ENCODE data around the gene OR14C36. TPM values are rescaled to one million over a fixed set of nuclear protein-coding genes. Genes with fewer than 3 reads are reported as not detected.

The OR14C36 gene
- total and polyA plus RNA-seq, 5 donors from 2014 or later = not detected

GRCh38 chr1:248359415-248359814 is 10.8 kb downstream of the OR14C36 start:
- Histone ChIP-seq H3K27ac (ENCODE audit: insufficient read depth, low read length, poor library complexity, severe bottlenecking) (no peak overlapping the region), H3K36me3 (ENCODE audit: control insufficient read depth, insufficient read depth, low read length) (no peaks in the 10 kb centered on the region), H3K9me3 (ENCODE audit: control insufficient read depth in 2 of 2, low read length in 2 of 2) (no peaks in the 10 kb centered on the region), H3K4me1 (ENCODE audit: control insufficient read depth, insufficient read depth, low read length, poor library complexity, severe bottlenecking) (no peaks in the 10 kb centered on the region), H3K27me3 (ENCODE audit: control insufficient read depth, insufficient read depth, low read length) (no peaks in the 10 kb centered on the region), H3K4me3 (ENCODE audit: low read depth, low read length) (no peak overlapping the region)
- Mint-ChIP-seq H3K27ac (no peak overlapping the region), H3K4me3 (no peak overlapping the region), H3K36me3 (no peaks in the 10 kb centered on the region), H3K4me1 (no peaks in the 10 kb centered on the region), H3K27me3 (no peaks in the 10 kb centered on the region), H3K9me3 (peaks cover 0 to 5% (median 0%) of the 10 kb centered on the region in 7 donors)
- no peak for ATAC-seq (ENCODE audit: low read depth in 2 of 2)
- no peak for DNase-seq

DNA sequence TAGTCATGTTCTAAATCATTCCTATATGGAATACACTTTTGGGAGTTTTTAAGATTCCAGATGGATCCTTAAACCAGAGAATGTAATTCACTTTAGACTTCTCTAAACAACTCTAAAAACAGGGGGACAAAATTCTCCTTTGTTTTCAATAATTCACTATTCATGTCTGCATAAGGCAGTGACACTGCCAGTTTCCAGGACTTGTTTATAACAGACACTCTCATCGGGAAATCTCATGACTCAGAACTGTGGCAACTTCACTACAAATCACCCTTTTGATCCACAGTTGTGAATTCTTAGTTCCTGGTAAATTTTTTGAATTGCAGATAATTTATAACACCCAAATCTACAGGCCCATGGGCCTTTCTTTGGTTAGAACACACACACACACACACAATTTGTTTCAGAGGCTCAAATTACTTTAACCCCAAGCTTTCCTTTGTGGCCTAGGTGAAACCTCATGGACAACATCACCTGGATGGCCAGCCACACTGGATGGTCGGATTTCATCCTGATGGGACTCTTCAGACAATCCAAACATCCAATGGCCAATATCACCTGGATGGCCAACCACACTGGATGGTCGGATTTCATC is 12.6 kb downstream of the OR14C36 start, which contains the start of gene OR2T4:
Gene OR2T4 (plus strand): TSS at position 545 of the 595 bp plus-strand sequence. CDS start 0 bp downstream, at position 545.
- no peak for DNase-seq
- H3K27ac ChIP-seq (ENCODE audit: insufficient read depth, low read length, poor library complexity, severe bottlenecking) = no peak within 1 kb of the TSS
- Mint-ChIP-seq H3K9me3 (peaks cover 0 to 5% (median 0%) of the 10 kb centered on the region in 7 donors), H3K27me3 (no peaks in the 10 kb centered on the region), H3K36me3 (no peaks in the 10 kb centered on the region), H3K27ac (no peak within 1 kb of the TSS), H3K4me3 (no peak within 1 kb of the TSS), H3K4me1 (no peaks in the 10 kb centered on the region)
- H3K9me3 ChIP-seq (ENCODE audit: control insufficient read depth in 2 of 2, low read length in 2 of 2) = no peaks in the 10 kb centered on the region
- no peak within 1 kb of the TSS for H3K4me3 ChIP-seq (ENCODE audit: low read depth, low read length)
- H3K4me1 ChIP-seq (ENCODE audit: control insufficient read depth, insufficient read depth, low read length, poor library complexity, severe bottlenecking) = no peaks in the 10 kb centered on the region
- no peaks in the 10 kb centered on the region for H3K36me3 ChIP-seq (ENCODE audit: control insufficient read depth, insufficient read depth, low read length)
- ATAC-seq (ENCODE audit: low read depth in 2 of 2) = no peak
- no peaks in the 10 kb centered on the region for H3K27me3 ChIP-seq (ENCODE audit: control insufficient read depth, insufficient read depth, low read length)

DNA sequence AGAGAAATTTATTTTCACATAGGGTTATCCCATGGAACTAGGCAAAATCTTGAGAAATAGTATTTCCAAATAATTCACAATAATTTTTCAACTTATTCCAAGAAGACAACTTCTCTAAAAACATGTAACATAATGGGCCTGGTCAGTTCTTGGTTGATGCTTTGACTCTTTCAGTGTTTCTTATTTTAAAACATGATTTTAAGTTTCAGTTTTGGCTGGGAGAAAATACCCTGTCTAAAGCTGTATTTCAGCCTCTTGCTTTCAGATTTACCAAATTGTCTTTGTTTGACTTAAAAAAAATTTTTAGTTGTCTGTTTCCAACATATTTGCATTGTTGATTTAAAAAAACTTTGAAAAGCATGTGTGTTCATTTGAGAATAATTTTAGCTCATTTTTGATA is 18.0 kb downstream of the OR14C36 start:
- no peak overlapping the region for H3K27ac ChIP-seq (ENCODE audit: insufficient read depth, low read length, poor library complexity, severe bottlenecking)
- Mint-ChIP-seq H3K27me3 (no peaks in the 10 kb centered on the region), H3K36me3 (no peaks in the 10 kb centered on the region), H3K4me3 (no peak overlapping the region), H3K27ac (no peak overlapping the region), H3K9me3 (peaks cover 0 to 5% (median 0%) of the 10 kb centered on the region in 7 donors), H3K4me1 (no peaks in the 10 kb centered on the region)
- no peak for ATAC-seq (ENCODE audit: low read depth in 2 of 2)
- no peaks in the 10 kb centered on the region for H3K27me3 ChIP-seq (ENCODE audit: control insufficient read depth, insufficient read depth, low read length)
- no peaks in the 10 kb centered on the region for H3K4me1 ChIP-seq (ENCODE audit: control insufficient read depth, insufficient read depth, low read length, poor library complexity, severe bottlenecking)
- no peaks in the 10 kb centered on the region for H3K9me3 ChIP-seq (ENCODE audit: control insufficient read depth in 2 of 2, low read length in 2 of 2)
- no peak for DNase-seq
- H3K36me3 ChIP-seq (ENCODE audit: control insufficient read depth, insufficient read depth, low read length) = no peaks in the 10 kb centered on the region
- H3K4me3 ChIP-seq (ENCODE audit: low read depth, low read length) = no peak overlapping the region

DNA sequence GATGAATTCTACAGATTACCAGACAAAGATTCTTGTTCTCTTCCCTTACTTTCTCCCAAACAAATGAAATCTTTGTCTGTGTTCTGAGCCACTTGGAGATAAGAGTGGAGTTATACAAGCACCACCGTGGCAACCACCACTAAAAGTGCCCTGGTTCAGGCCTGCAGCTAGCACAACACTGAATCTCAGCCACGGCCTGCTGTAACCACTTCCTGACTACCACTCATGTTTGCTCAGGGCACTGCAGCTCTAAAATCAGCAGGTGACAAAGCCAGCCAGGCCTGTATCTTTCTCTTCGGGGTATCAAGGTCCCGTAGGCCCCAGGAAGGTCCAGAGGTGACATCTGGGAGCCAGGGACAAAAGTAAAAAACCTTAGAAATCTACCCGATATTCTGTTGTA is 23.8 kb downstream of the OR14C36 start:
- ATAC-seq (ENCODE audit: low read depth in 2 of 2) = peak; percentile 77 to 83
- DNase-seq = peak in 2 of 3 donors; percentile 9 to 47
- Mint-ChIP-seq H3K9me3 (no peaks in the 10 kb centered on the region), H3K36me3 (no peaks in the 10 kb centered on the region), H3K4me3 (no peak overlapping the region), H3K27me3 (no peaks in the 10 kb centered on the region), H3K27ac (peak overlapping the region; percentile 43 to 85 (median 52)), H3K4me1 (peaks cover 0 to 16% (median 4%) of the 10 kb centered on the region in 4 donors)
- no peaks in the 10 kb centered on the region for H3K27me3 ChIP-seq (ENCODE audit: control insufficient read depth, insufficient read depth, low read length)
- H3K9me3 ChIP-seq (ENCODE audit: control insufficient read depth in 2 of 2, low read length in 2 of 2) = no peaks in the 10 kb centered on the region
- no peaks in the 10 kb centered on the region for H3K36me3 ChIP-seq (ENCODE audit: control insufficient read depth, insufficient read depth, low read length)
- no peak overlapping the region for H3K27ac ChIP-seq (ENCODE audit: insufficient read depth, low read length, poor library complexity, severe bottlenecking)
- no peaks in the 10 kb centered on the region for H3K4me1 ChIP-seq (ENCODE audit: control insufficient read depth, insufficient read depth, low read length, poor library complexity, severe bottlenecking)
- no peak overlapping the region for H3K4me3 ChIP-seq (ENCODE audit: low read depth, low read length)

- no peaks in the 10 kb centered on the region for H3K27me3 ChIP-seq (ENCODE audit: control insufficient read depth, insufficient read depth, low read length)
- peak overlapping the region in 1 of 3 donors; percentile 16 for H3K27ac Mint-ChIP-seq
- H3K36me3 ChIP-seq (ENCODE audit: control insufficient read depth, insufficient read depth, low read length) = no peaks in the 10 kb centered on the region
- H3K36me3 Mint-ChIP-seq = no peaks in the 10 kb centered on the region
- no peaks in the 10 kb centered on the region for H3K4me1 ChIP-seq (ENCODE audit: control insufficient read depth, insufficient read depth, low read length, poor library complexity, severe bottlenecking)
- no peak overlapping the region for H3K27ac ChIP-seq (ENCODE audit: insufficient read depth, low read length, poor library complexity, severe bottlenecking)
- peaks cover 0 to 16% (median 4%) of the 10 kb centered on the region in 4 donors for H3K4me1 Mint-ChIP-seq
- ATAC-seq (ENCODE audit: low read depth in 2 of 2) (no peak), DNase-seq (no peak)
- H3K4me3 ChIP-seq (ENCODE audit: low read depth, low read length) = no peak overlapping the region
- H3K9me3 Mint-ChIP-seq = no peaks in the 10 kb centered on the region
- H3K9me3 ChIP-seq (ENCODE audit: control insufficient read depth in 2 of 2, low read length in 2 of 2) = no peaks in the 10 kb centered on the region
- H3K27me3 Mint-ChIP-seq = no peaks in the 10 kb centered on the region
- H3K4me3 Mint-ChIP-seq = no peak overlapping the region
Observed at GRCh38 chr1:248373761-248374160, 25.2 kb downstream of the OR14C36 start.

- no peaks in the 10 kb centered on the region for H3K4me1 ChIP-seq (ENCODE audit: control insufficient read depth, insufficient read depth, low read length, poor library complexity, severe bottlenecking)
- no peaks in the 10 kb centered on the region for H3K27me3 ChIP-seq (ENCODE audit: control insufficient read depth, insufficient read depth, low read length)
- H3K27me3 Mint-ChIP-seq = no peaks in the 10 kb centered on the region
- no peak within 1 kb of the TSS for H3K4me3 ChIP-seq (ENCODE audit: low read depth, low read length)
- H3K36me3 Mint-ChIP-seq = no peaks in the 10 kb centered on the region
- no peaks in the 10 kb centered on the region for H3K9me3 ChIP-seq (ENCODE audit: control insufficient read depth in 2 of 2, low read length in 2 of 2)
- no peak within 1 kb of the TSS for H3K4me3 Mint-ChIP-seq
- H3K27ac ChIP-seq (ENCODE audit: insufficient read depth, low read length, poor library complexity, severe bottlenecking) = no peak within 1 kb of the TSS
- H3K4me1 Mint-ChIP-seq = peaks cover 0 to 16% (median 4%) of the 10 kb centered on the region in 4 donors
- H3K27ac Mint-ChIP-seq = no peak within 1 kb of the TSS
- ATAC-seq (ENCODE audit: low read depth in 2 of 2) (no peak), DNase-seq (no peak)
- no peaks in the 10 kb centered on the region for H3K9me3 Mint-ChIP-seq
- no peaks in the 10 kb centered on the region for H3K36me3 ChIP-seq (ENCODE audit: control insufficient read depth, insufficient read depth, low read length)
Observed at GRCh38 chr1:248375446-248375845, 26.9 kb downstream of the OR14C36 start, which contains the start of gene OR2T6. Gene OR2T6, plus strand, starts transcription at chr1:248375746. Its CDS starts 11,863 bp downstream, at chr1:248387609.

GRCh38 chr1:248376916-248377315 is 28.3 kb downstream of the OR14C36 start:
- DNase-seq = no peak
- no peaks in the 10 kb centered on the region for H3K36me3 ChIP-seq (ENCODE audit: control insufficient read depth, insufficient read depth, low read length)
- no peak overlapping the region for H3K4me3 ChIP-seq (ENCODE audit: low read depth, low read length)
- no peak overlapping the region for H3K27ac ChIP-seq (ENCODE audit: insufficient read depth, low read length, poor library complexity, severe bottlenecking)
- no peaks in the 10 kb centered on the region for H3K4me1 ChIP-seq (ENCODE audit: control insufficient read depth, insufficient read depth, low read length, poor library complexity, severe bottlenecking)
- no peaks in the 10 kb centered on the region for H3K9me3 ChIP-seq (ENCODE audit: control insufficient read depth in 2 of 2, low read length in 2 of 2)
- Mint-ChIP-seq H3K4me3 (no peak overlapping the region), H3K36me3 (no peaks in the 10 kb centered on the region), H3K27me3 (no peaks in the 10 kb centered on the region), H3K4me1 (peaks cover 0 to 15% (median 4%) of the 10 kb centered on the region in 4 donors), H3K27ac (no peak overlapping the region), H3K9me3 (no peaks in the 10 kb centered on the region)
- ATAC-seq (ENCODE audit: low read depth in 2 of 2) = no peak
- no peaks in the 10 kb centered on the region for H3K27me3 ChIP-seq (ENCODE audit: control insufficient read depth, insufficient read depth, low read length)

DNA sequence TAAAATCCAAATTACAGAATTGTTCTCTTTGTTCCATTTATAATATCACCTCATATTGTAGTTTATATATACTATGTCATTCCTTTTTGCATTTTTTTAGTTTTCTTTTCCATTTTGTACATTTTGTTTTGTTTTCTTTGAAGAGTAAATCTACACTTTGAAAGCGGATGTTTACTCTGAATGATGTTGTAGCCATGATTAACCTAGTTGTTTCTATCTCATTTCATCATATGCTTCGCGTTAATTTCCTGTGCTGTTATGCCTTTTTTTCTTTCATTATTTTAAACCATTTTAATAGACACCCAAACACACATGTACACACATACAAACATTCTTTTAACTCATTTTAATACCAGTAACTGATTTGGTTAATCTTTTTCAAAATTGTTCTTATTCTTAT is 32.3 kb downstream of the OR14C36 start:
- no peak for ATAC-seq (ENCODE audit: low read depth in 2 of 2)
- DNase-seq = no peak
- H3K4me1 ChIP-seq (ENCODE audit: control insufficient read depth, insufficient read depth, low read length, poor library complexity, severe bottlenecking) = no peaks in the 10 kb centered on the region
- H3K9me3 Mint-ChIP-seq = no peaks in the 10 kb centered on the region
- H3K4me1 Mint-ChIP-seq = no peaks in the 10 kb centered on the region
- no peak overlapping the region for H3K4me3 Mint-ChIP-seq
- no peak overlapping the region for H3K27ac Mint-ChIP-seq
- H3K36me3 ChIP-seq (ENCODE audit: control insufficient read depth, insufficient read depth, low read length) = no peaks in the 10 kb centered on the region
- no peak overlapping the region for H3K4me3 ChIP-seq (ENCODE audit: low read depth, low read length)
- H3K36me3 Mint-ChIP-seq = no peaks in the 10 kb centered on the region
- no peak overlapping the region for H3K27ac ChIP-seq (ENCODE audit: insufficient read depth, low read length, poor library complexity, severe bottlenecking)
- no peaks in the 10 kb centered on the region for H3K27me3 ChIP-seq (ENCODE audit: control insufficient read depth, insufficient read depth, low read length)
- no peaks in the 10 kb centered on the region for H3K27me3 Mint-ChIP-seq
- H3K9me3 ChIP-seq (ENCODE audit: control insufficient read depth in 2 of 2, low read length in 2 of 2) = no peaks in the 10 kb centered on the region

Measured in CD4-positive, CD25-positive, alpha-beta regulatory T cell (primary cell).